Smooth muscle cell of the pulmonary artery (primary cell): ENCODE measurements around the gene KLK4. TPM values are rescaled to one million over a fixed set of nuclear protein-coding genes. Genes with fewer than 3 reads are reported as not detected.

Source experiments
- total RNA-seq: library from RNA; depleted of rRNA; stranded (reverse); fragments of >200 nt; gene quantifications from 2 replicates; pipeline ENCODE4 v1.2.3, GENCODE V29; 2014

The KLK4 gene
- not detected in 2 replicates for total RNA-seq

GRCh38 chr19:50911206-50912101 lies at the start of gene KLK4:
Gene KLK4, minus strand, starts transcription at chr19:50911395. Its CDS starts 657 bp downstream, at chr19:50910738.

GRCh38 chr19:50952910-50953309 lies 41.7 kb upstream of the KLK4 start, which contains the start of gene KLK5:
Gene KLK5, minus strand, starts transcription at chr19:50953038. Its CDS starts 381 bp downstream, at chr19:50952657.

GRCh38 chr19:50873056-50873455 lies 38.1 kb downstream of the KLK4 start, which contains the start of gene KLK2:
Gene KLK2, plus strand, starts transcription at chr19:50873439. Its CDS starts 35 bp downstream, at chr19:50873474.

Other genes with a start within 250 kb of the KLK4 start
- 5.8 and 6.4 TPM in 2 replicates for gene SHANK1, start 191.6 kb downstream of the KLK4 start, total RNA-seq
- gene CLEC11A, start 188.0 kb downstream of the KLK4 start, total RNA-seq: 69.0 and 84.0 TPM in 2 replicates
- not detected in 2 replicates for gene GPR32, start 140.9 kb downstream of the KLK4 start, total RNA-seq
- gene ACP4, start 121.0 kb downstream of the KLK4 start, total RNA-seq: not detected in 2 replicates
- gene KLK1, start 87.6 kb downstream of the KLK4 start, total RNA-seq: not detected in 2 replicates
- not detected in 2 replicates for gene KLK15, start 77.8 kb downstream of the KLK4 start, total RNA-seq
- not detected in 2 replicates for gene KLK3, start 56.5 kb downstream of the KLK4 start, total RNA-seq
- not detected in 2 replicates for gene KLK2, start 38.0 kb downstream of the KLK4 start, total RNA-seq
- not detected in 2 replicates for gene KLK5, start 41.6 kb upstream of the KLK4 start, total RNA-seq
- gene KLK6, start 58.2 kb upstream of the KLK4 start, total RNA-seq: not detected in 2 replicates
- 0.13 TPM in 1 of 2 replicates, not detected in the other for gene KLK7, start 72.5 kb upstream of the KLK4 start, total RNA-seq
- not detected in 2 replicates for gene KLK8, start 90.2 kb upstream of the KLK4 start, total RNA-seq
- gene KLK10, start 108.3 kb upstream of the KLK4 start, total RNA-seq: not detected in 2 replicates
- not detected in 2 replicates for gene KLK11, start 115.2 kb upstream of the KLK4 start, total RNA-seq
- not detected in 2 replicates for gene KLK12, start 123.6 kb upstream of the KLK4 start, total RNA-seq
- not detected in 2 replicates for gene KLK13, start 153.7 kb upstream of the KLK4 start, total RNA-seq
- not detected in 2 replicates for gene KLK14, start 171.5 kb upstream of the KLK4 start, total RNA-seq
- gene CTU1, start 197.0 kb upstream of the KLK4 start, total RNA-seq: 5.3 and 8.8 TPM in 2 replicates
- gene SIGLEC9, start 213.5 kb upstream of the KLK4 start, total RNA-seq: not detected in 2 replicates
- not detected in 2 replicates for gene SIGLEC7, start 230.9 kb upstream of the KLK4 start, total RNA-seq